Liver (tissue), 9 donors: ENCODE data around the gene ALG8. TPM values are rescaled to one million over a fixed set of nuclear protein-coding genes. Genes with fewer than 3 reads are reported as not detected.

ENCODE experiments used
- DNase-seq: peaks from one replicate; pipeline ENCODE4 v3.0.0-alpha.2; 2017; ENCODE audit warnings: low spot score
- H3K27ac ChIP-seq, 2 donors: one replicate each; pipeline ENCODE4 v1.7.0; 2013; ENCODE audit warnings: inconsistent platforms in 2 of 2, low read length in 2 of 2, control low read depth in 1 of 2, low read depth in 1 of 2, mild to moderate bottlenecking in 1 of 2
- H3K27me3 ChIP-seq, 4 donors: one replicate each; pipeline versions ENCODE4 v1.6.1 to v1.7.0; 2013; ENCODE audit warnings: low read length in 3 of 4, inconsistent platforms in 1 of 4, mild to moderate bottlenecking in 1 of 4, moderate library complexity in 1 of 4; ENCODE audit not compliant: control insufficient read depth in 4 of 4, insufficient read depth in 4 of 4
- H3K36me3 ChIP-seq, 4 donors: one replicate each; pipeline versions ENCODE4 v1.6.1 to v1.7.0; 2013; ENCODE audit warnings: low read length in 3 of 4, mild to moderate bottlenecking in 3 of 4, low read depth in 1 of 4, moderate library complexity in 1 of 4; ENCODE audit not compliant: control insufficient read depth in 4 of 4, insufficient read depth in 3 of 4
- H3K4me1 ChIP-seq, 4 donors: one replicate each; pipeline versions ENCODE4 v1.6.1 to v1.7.0; 2013; ENCODE audit warnings: low read length in 3 of 4, mild to moderate bottlenecking in 3 of 4, moderate library complexity in 1 of 4; ENCODE audit not compliant: control insufficient read depth in 4 of 4, insufficient read depth in 4 of 4
- H3K4me3 ChIP-seq, 3 donors: one replicate each; pipeline versions ENCODE4 v1.6.1 to v1.7.0; 2013; ENCODE audit warnings: low read length in 3 of 3, control low read depth in 1 of 3, low read depth in 1 of 3, mild to moderate bottlenecking in 1 of 3
- H3K9ac ChIP-seq, 2 donors: one replicate each; pipeline ENCODE4 v1.7.0; 2013; ENCODE audit warnings: low read length in 2 of 2, mild to moderate bottlenecking in 2 of 2, moderate library complexity in 2 of 2, control low read depth in 1 of 2, low read depth in 1 of 2
- H3K9me3 ChIP-seq, 4 donors: one replicate each; pipeline versions ENCODE4 v1.6.1 to v1.7.0; 2013; ENCODE audit warnings: low read length in 3 of 4; ENCODE audit not compliant: control insufficient read depth in 4 of 4
- ATF3 ChIP-seq: IDR thresholded peaks from 2 replicates; pipeline ENCODE4 v1.6.1; 2016; ENCODE audit warnings: antibody characterized with exemption
- CTCF ChIP-seq: fragments of 150-350 bp; IDR thresholded peaks from 2 replicates; pipeline ENCODE4 v1.5.1; 2017; ENCODE audit warnings: improper control_type of control experiment, low read depth, low read length; ENCODE audit not compliant: missing input control
- EGR1 ChIP-seq, 2 donors: IDR thresholded peaks; 2 replicates each; pipeline ENCODE4 v1.6.1; 2016 to 2018; ENCODE audit warnings: antibody characterized with exemption in 2 of 2, low read depth in 2 of 2
- FOXA1 ChIP-seq: IDR thresholded peaks from 2 replicates; pipeline ENCODE4 v1.6.1; 2016; ENCODE audit warnings: antibody characterized with exemption
- FOXA2 ChIP-seq: IDR thresholded peaks from 2 replicates; pipeline ENCODE4 v1.6.1; 2016; ENCODE audit warnings: antibody characterized with exemption
- GABPA ChIP-seq, 2 donors: IDR thresholded peaks in 1 of 2; conservative IDR thresholded peaks in 1 of 2; 2 replicates each; pipeline ENCODE4 v1.6.1; 2016; ENCODE audit warnings: antibody characterized with exemption in 2 of 2, mild to moderate bottlenecking in 1 of 2, moderate library complexity in 1 of 2
- HNF4A ChIP-seq, 2 donors: conservative IDR thresholded peaks; 2 replicates each; pipeline ENCODE4 v1.6.1; 2016; ENCODE audit warnings: antibody characterized with exemption in 2 of 2, mild to moderate bottlenecking in 2 of 2
- HNF4G ChIP-seq: IDR thresholded peaks from 2 replicates; pipeline ENCODE4 v1.6.1; 2016; ENCODE audit warnings: antibody characterized with exemption
- JUND ChIP-seq, 2 donors: IDR thresholded peaks; 2 replicates each; pipeline ENCODE4 v1.6.1; 2016; ENCODE audit warnings: antibody characterized with exemption in 2 of 2
- NR2F2 ChIP-seq: IDR thresholded peaks from 2 replicates; pipeline ENCODE4 v1.6.1; 2016; ENCODE audit warnings: antibody characterized with exemption
- RAD21 ChIP-seq, 2 donors: IDR thresholded peaks; 2 replicates each; pipeline ENCODE4 v1.6.1; 2016; ENCODE audit warnings: antibody characterized with exemption in 2 of 2, mild to moderate bottlenecking in 2 of 2
- REST ChIP-seq: IDR thresholded peaks from 2 replicates; pipeline ENCODE4 v1.6.1; 2016; ENCODE audit warnings: antibody characterized with exemption, mild to moderate bottlenecking
- RXRA ChIP-seq, 2 donors: IDR thresholded peaks; 2 replicates each; pipeline ENCODE4 v1.6.1; 2017 to 2018; ENCODE audit warnings: antibody characterized with exemption in 2 of 2, mild to moderate bottlenecking in 1 of 2
- SP1 ChIP-seq: IDR thresholded peaks from 2 replicates; pipeline ENCODE4 v1.6.1; 2018; ENCODE audit warnings: antibody characterized with exemption, mild to moderate bottlenecking
- TAF1 ChIP-seq: conservative IDR thresholded peaks from 2 replicates; pipeline ENCODE4 v1.6.1; 2016; ENCODE audit warnings: antibody characterized with exemption, mild to moderate bottlenecking
- YY1 ChIP-seq: IDR thresholded peaks from 2 replicates; pipeline ENCODE4 v1.6.1; 2016; ENCODE audit warnings: antibody characterized with exemption, mild to moderate bottlenecking
- WGBS: extraction: QIAGEN DNeasy Blood & Tissue Kit; methylation state at CpG from one replicate; pipeline ENCODE4 v1.1.7; 2013; 5-methylcytosine and 5-hydroxymethylcytosine counted together
- polyA plus RNA-seq, 2 donors: library from polyadenylated mRNA; stranded (reverse) in 1 of 2; unstranded in 1 of 2; fragments of 200-250 nt in 1 of 2; fragments of >200 nt in 1 of 2; fragmentation: Nextera tagmentation in 1 of 2; extraction: Ambion mirVana in 1 of 2; gene quantifications; one replicate each; pipeline versions ENCODE4 v1.2.1 to v1.2.3, GENCODE V29; 2013 to 2015
- total RNA-seq, 2 donors: library from RNA; depleted of rRNA; stranded (reverse); fragments of >200 nt; gene quantifications; one replicate each; pipeline ENCODE4 v1.2.3, GENCODE V29; 2014
- TF ChIP-seq, protein P1 (sequence below): IDR thresholded peaks from 2 replicates; pipeline ENCODE4 v1.6.1; 2016; ENCODE audit warnings: antibody characterized with exemption
- donor health status: healthy.
- donor health status: healthy.
- donor health status: healthy.
- donor health status: healthy.
- donor health status: healthy.

ALG8 gene
- total and polyA plus RNA-seq, 4 donors, result 29.4 to 46.0 (median 38.0) TPM

DNA sequence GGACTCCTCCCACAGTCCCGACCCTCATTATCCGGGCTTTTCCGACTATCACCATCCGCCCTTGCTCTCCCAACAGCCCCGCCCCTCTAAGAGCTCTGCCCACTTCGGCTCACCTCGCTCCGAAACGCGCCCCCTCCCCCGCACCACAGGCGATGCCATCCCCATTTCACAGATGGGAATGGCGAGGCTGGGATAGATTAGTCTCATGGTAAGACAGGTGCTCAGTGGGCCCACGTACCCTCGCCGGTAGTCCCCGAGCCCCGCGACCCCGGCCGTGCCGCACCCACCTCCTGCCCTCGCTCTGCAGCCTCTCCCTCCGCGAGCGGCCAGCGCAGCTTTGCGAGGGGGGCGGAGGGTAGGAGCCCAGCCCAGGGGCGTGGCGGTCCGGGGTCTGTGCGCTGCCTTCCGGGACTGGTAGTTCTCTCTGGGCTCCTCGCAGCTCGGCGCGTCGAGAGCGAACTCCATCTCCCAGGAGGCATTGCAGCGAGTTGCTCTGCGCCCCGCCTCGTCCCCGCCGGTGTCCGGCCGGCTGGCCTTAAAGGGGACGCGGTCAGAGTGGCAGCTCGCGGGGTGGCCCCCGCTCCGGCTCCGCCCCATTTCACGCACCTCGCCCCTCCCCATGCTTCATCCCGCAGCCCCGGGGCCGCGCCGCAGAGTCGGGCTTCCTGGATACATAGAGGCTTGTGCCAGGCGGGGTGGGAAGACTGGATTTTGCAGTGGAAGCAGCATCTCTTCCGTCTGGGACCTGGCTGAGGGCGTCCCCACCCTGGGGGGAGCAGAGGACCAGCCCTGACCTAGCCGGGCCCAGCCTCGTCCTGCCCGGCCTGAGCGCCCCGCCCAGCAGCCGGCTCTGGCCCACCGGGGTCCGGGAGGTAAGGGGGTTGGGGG is 49.1 kb upstream of the ALG8 start, which contains the start of the genes KCTD21 and USP35:
Gene KCTD21, minus strand, starts transcription at position 341 of the 888 bp plus-strand sequence. CDS start 14,072 bp downstream, outside the sequence.
Gene USP35, plus strand, starts transcription at position 634 of the 888 bp plus-strand sequence. CDS start 7,327 bp downstream, outside the sequence.
- peaks cover 20 to 59% (median 50%) of the 10 kb centered on the region in 4 donors for H3K4me1 ChIP-seq
- H3K9me3 ChIP-seq, result no peaks in the 10 kb centered on the region
- peak; percentile 91 for DNase-seq
- peak within 1 kb of the TSS; percentile 93 to 95 for H3K9ac ChIP-seq
- H3K27ac ChIP-seq, result peak within 1 kb of the TSS; percentile 95 to 97
- no peaks in the 10 kb centered on the region for H3K27me3 ChIP-seq
- no peaks in the 10 kb centered on the region for H3K36me3 ChIP-seq
- WGBS, result under 1% methylated on average over 74 of the region's 74 CpGs
- TF ChIP-seq FOXA1 (no peak), YY1 (peak; percentile 37), RXRA (IDR thresholded peaks at IDR 0.05) (no peak), TAF1 (no peak), CTCF (no peak), FOXA2 (no peak), GABPA (IDR thresholded peaks at IDR 0.05 in 1 of 2, conservative IDR thresholded peaks at IDR 0.05 in 1 of 2) (peak in 1 of 2 donors; percentile 48), SP1 (peak; percentile 70), ATF3 (no peak), NR2F2 (no peak), JUND (IDR thresholded peaks at IDR 0.05) (no peak), EGR1 (IDR thresholded peaks at IDR 0.05; ENCODE audit: low read depth in 2 of 2) (peak in 1 of 2 donors; percentile 50), RAD21 (IDR thresholded peaks at IDR 0.05) (peak; percentile 36 to 62), HNF4G (no peak), HNF4A (conservative IDR thresholded peaks at IDR 0.05) (no peak), REST (peak; percentile 50)
- TF ChIP-seq, protein P1, sequence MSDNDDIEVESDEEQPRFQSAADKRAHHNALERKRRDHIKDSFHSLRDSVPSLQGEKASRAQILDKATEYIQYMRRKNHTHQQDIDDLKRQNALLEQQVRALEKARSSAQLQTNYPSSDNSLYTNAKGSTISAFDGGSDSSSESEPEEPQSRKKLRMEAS, result no peak
- H3K4me3 ChIP-seq, result peak within 1 kb of the TSS; percentile 71 to 73 (median 71)
